ENCODE results near the gene FAM171A2. TPM values are rescaled to one million over a fixed set of nuclear protein-coding genes. Genes with fewer than 3 reads are reported as not detected.
"Not testable (repeated sequence)": the region's sequence is repeated elsewhere in the genome, so short reads cannot be mapped to it uniquely, and the experiment has no call there.

FAM171A2 gene
- 2.7 and 2.8 TPM in 2 replicates for total RNA-seq

- DNase-seq (ENCODE audit: low read depth), result no peak
Measured at GRCh38 chr17:44363613-44364159, at the start of gene FAM171A2. FAM171A2 (minus strand) TSS chr17:44363853; CDS start chr17:44363714, 139 bp downstream.

- no peak for DNase-seq (ENCODE audit: low read depth)
Measured at GRCh38 chr17:44409309-44410028, 45.8 kb upstream of the FAM171A2 start.

- DNase-seq (ENCODE audit: low read depth), result no peak
Measured at GRCh38 chr17:44408786-44409185, 45.1 kb upstream of the FAM171A2 start.

- no peak for DNase-seq (ENCODE audit: low read depth)
Measured at GRCh38 chr17:44402564-44403172, 39.0 kb upstream of the FAM171A2 start.

DNA sequence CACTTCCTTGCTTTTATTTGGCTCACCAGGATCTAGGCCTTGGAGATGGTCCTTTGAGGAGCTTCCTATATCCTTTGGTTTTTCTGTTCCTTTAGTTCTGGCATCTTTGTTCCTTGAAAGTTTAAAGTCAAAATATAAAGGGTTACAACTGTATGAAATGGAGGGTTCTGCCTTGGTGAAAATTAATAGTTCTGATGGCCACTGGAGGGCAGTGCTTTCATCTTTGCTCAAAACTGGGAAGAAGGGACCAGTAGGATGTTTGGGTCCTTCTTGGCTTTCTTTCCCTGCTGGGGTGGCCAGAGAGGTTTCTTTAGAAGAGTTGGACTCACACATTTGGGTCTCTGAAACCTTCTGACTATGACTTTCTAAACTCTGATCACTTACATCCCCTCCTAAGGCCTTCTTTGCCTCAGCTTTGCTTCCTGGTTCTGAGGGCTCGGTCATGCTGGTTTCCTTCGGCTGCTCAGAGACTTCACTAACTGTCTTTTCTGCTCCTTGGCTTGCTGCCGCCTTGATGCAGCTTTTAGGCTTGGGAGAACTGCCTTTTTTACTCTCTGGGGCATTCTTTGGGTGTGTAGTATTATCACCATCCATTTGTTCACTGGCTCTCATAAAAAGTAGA lies 36.7 kb upstream of the FAM171A2 start:
- peak; percentile 40 for DNase-seq (ENCODE audit: low read depth)

DNA sequence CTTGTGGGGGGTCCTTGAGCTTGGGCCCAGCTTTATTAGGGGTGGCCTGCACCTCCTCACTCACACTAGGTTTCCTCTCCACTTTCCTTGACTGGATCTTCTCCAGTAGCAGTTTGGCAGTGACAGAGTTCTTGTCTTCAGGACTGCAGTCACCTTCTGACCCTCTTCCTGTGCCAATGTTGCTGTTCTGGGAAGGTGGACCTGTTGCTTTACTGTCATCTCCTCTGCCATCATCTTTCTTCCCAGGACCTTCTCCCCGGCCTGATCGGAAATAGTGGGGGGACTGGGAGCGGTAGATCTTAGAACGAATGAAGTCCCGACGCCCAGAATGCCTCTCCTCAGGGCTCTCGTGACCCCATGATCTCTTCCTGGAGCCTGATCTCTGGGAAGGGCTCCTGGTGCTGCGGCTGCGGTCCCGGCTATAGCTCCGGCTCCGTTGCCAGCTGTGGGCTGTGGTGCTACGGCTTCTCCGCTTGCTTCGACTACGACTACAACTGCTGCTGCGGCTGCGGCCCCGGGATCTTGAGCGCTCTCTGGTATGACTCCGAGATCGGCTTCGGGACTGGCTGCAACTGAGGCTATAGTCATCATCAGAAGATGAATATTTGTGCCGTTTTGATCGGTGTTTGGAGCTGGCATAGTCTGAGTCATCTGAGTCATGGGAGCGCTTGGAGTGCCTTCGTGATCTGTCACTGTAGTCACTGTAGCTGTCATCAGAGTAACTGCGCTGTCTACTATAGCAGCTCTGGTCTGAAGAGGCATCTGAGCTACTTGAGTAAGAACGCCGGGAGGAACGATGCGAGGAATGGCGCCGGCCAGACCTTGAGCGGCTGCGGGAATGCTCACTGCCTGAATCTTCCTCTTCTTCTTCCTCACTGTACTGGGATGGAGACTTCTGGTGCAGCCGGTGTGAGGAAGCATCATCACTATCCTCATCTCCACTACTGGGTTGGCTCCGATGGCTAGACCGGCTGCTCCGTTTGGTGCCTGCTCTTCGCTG lies 35.3 kb upstream of the FAM171A2 start:
- no peak for DNase-seq (ENCODE audit: low read depth)

- no peak for DNase-seq (ENCODE audit: low read depth)
Measured at GRCh38 chr17:44397479-44398440, 34.1 kb upstream of the FAM171A2 start.

DNA sequence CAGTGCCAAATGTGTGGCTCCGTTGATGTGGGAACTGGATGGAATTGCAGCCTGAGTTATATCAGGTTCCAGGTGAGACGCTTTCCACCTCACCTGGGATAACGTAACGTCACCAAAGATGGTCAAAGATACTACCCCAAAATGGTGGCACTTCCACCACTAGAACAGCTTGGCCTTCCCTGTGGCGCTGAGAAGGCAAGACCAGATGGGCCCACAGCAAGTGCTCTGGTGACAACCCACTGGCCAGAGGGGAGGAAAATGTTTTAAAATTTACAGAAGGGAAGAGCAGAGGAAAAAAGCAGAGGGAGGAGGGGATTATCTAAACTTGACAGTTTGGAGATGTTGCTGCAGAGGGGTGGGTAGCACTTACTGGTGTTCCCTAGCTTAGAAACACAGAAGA lies 33.3 kb upstream of the FAM171A2 start:
- DNase-seq (ENCODE audit: low read depth), result no peak

- no peak for DNase-seq (ENCODE audit: low read depth)
Measured at GRCh38 chr17:44394833-44395232, 31.2 kb upstream of the FAM171A2 start.

DNA sequence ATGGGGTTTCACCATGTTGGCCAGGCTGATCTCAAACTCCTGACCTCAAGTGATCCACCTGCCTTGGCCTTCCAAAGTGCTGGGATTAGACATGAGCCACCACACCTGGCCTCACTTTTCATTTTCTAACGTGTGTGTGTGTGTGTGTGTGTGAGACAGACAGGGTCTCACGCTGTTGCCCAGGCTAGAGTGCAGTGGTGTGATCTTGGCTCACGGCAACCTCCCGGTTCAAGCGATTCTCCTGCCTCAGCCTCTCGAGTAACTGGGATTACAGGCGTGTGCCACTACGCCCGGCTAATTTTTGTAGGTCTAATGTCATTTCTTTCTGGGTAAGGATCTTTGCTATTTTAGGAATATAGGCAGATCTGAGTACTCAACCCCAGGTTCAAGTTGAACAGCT lies 30.5 kb upstream of the FAM171A2 start:
- DNase-seq (ENCODE audit: low read depth), result not testable (repeated sequence)

GRCh38 chr17:44390250-44390870 lies 26.7 kb upstream of the FAM171A2 start:
- no peak for DNase-seq (ENCODE audit: low read depth)

DNA sequence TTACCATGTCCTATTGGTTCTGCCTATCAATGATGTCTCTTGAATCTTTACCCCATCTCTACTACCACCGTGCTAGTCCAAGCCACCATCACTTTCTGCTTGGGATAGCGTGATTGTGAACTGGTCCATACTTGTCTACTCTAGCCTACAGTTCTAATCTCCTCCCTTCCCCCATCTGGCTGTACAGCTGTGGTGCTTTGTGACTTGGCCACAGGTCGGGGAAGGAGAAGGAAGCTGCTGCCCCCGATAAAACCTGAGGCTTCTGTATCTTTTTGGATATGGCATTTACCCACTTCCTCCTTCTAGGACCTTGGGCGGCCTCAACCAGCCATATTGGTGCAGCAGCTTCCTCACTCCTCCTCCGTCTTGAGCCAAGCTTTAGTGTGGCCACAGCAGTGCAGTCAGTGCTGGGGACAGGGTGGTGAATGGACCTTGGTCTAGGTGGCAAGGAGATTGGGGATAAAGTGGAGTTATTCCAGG lies 26.1 kb upstream of the FAM171A2 start:
- DNase-seq (ENCODE audit: low read depth), result no peak

DNA sequence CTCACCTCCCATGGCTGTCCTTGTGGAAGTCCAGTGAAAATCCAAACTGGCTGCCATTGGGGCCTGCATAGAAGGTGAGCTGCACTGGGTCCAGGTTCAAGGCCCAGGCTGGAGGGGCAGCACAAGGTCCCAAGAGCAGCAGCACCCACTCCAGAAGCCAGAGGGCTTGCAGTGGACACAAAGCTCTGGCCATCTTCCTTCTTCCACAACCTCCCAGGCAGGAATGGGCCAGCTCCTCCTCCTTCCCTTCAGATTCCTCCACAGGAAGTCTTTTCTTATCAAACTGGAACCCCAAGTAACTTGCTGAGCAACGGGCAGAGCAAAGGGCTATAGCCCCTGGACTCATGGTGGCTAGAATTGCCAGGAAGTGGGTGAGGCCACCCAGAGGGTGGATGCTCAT lies 25.6 kb upstream of the FAM171A2 start, which contains the start of gene ITGA2B:
ITGA2B (minus strand) TSS at position 369 of the 400 bp plus-strand sequence; CDS start at position 193, 176 bp downstream.
- DNase-seq (ENCODE audit: low read depth), result no peak

- no peak for DNase-seq (ENCODE audit: low read depth)
Measured at GRCh38 chr17:44387804-44388203, 24.2 kb upstream of the FAM171A2 start.

DNA sequence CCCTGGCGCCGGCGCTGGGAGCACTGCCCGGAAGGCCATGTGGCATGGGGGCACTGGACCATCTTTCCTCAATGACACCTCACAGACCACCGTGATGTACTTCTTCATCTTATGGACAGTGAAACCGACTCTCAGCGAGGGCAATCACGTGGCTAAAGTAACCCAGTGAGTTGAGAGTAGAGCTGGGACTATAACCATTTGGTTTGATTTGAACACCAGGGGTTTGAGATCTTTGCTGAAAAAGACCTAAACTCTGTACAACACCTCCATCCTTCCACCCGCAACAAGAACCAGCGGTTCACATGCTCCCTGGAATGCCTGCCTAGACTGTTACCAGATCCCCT lies 22.5 kb upstream of the FAM171A2 start:
- no peak for DNase-seq (ENCODE audit: low read depth)

- DNase-seq (ENCODE audit: low read depth), result peak; percentile 28
Measured at GRCh38 chr17:44385287-44386181, 21.9 kb upstream of the FAM171A2 start.

DNA sequence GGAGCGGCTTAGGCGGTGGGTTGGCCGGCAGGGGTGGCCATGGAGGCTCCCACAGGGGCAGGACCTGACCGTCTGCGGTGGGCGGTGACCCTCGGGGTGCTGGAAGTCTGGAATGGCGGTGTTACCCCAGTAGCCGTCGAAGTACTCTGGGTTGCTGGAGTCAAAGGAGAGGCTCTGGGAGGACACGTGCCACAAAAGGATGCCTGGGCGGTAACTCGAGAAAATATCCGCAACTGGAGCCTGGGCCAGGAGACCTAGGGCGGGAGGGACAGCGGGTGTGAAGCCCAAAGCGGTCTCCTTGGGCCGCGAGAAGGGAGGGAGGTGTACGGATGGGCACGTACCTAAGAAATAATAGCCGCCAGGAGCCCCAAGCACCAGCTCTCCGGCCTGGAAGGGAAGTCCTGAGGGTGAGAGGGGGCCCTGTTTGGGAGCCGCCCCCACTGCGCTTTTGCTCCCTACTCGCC lies 21.2 kb upstream of the FAM171A2 start:
- DNase-seq (ENCODE audit: low read depth), result no peak

GRCh38 chr17:44384281-44384822 lies 20.7 kb upstream of the FAM171A2 start:
- DNase-seq (ENCODE audit: low read depth), result no peak
